ENCODE results near the gene MOV10L1.
A peak's percentile ranks its signal among the peaks of the same experiment; 100 is the strongest.

Gene MOV10L1

GRCh38 chr22:50072714-50073538 is 16.9 kb upstream of the MOV10L1 start:
- TF ChIP-seq CTCF (conservative IDR thresholded peaks at IDR 0.05; ENCODE audit: control insufficient read depth, insufficient read depth, low read depth, low read length) = no peak
- DNase-seq (ENCODE audit: low read depth) = no peak
- H3K4me3 ChIP-seq (ENCODE audit: control insufficient read depth, low read depth, low read length) = no peak overlapping the region

- no peak overlapping the region for H3K4me3 ChIP-seq (ENCODE audit: control insufficient read depth, low read depth, low read length)
- DNase-seq (ENCODE audit: low read depth) = peak; percentile 7
- TF ChIP-seq CTCF (conservative IDR thresholded peaks at IDR 0.05; ENCODE audit: control insufficient read depth, insufficient read depth, low read depth, low read length) = no peak
These were observed 15.8 kb upstream of the MOV10L1 start for GRCh38 chr22:50074056-50074455.

- TF ChIP-seq CTCF (conservative IDR thresholded peaks at IDR 0.05; ENCODE audit: control insufficient read depth, insufficient read depth, low read depth, low read length) = no peak
- DNase-seq (ENCODE audit: low read depth) = no peak
- H3K4me3 ChIP-seq (ENCODE audit: control insufficient read depth, low read depth, low read length) = no peak overlapping the region
These were observed 15.0 kb upstream of the MOV10L1 start for GRCh38 chr22:50074551-50075530.

- TF ChIP-seq CTCF (conservative IDR thresholded peaks at IDR 0.05; ENCODE audit: control insufficient read depth, insufficient read depth, low read depth, low read length) = no peak
- no peak for DNase-seq (ENCODE audit: low read depth)
- H3K4me3 ChIP-seq (ENCODE audit: control insufficient read depth, low read depth, low read length) = no peak overlapping the region
These were observed 12.9 kb upstream of the MOV10L1 start for GRCh38 chr22:50076646-50077535.

GRCh38 chr22:50078246-50078645 is 11.6 kb upstream of the MOV10L1 start:
- DNase-seq (ENCODE audit: low read depth) = no peak
- no peak overlapping the region for H3K4me3 ChIP-seq (ENCODE audit: control insufficient read depth, low read depth, low read length)
- no peak for TF ChIP-seq CTCF (conservative IDR thresholded peaks at IDR 0.05; ENCODE audit: control insufficient read depth, insufficient read depth, low read depth, low read length)

GRCh38 chr22:50078761-50079160 is 11.0 kb upstream of the MOV10L1 start:
- no peak overlapping the region for H3K4me3 ChIP-seq (ENCODE audit: control insufficient read depth, low read depth, low read length)
- DNase-seq (ENCODE audit: low read depth) = no peak
- no peak for TF ChIP-seq CTCF (conservative IDR thresholded peaks at IDR 0.05; ENCODE audit: control insufficient read depth, insufficient read depth, low read depth, low read length)
